ENCODE measurements around the gene ATP23. TPM values are rescaled to one million over a fixed set of nuclear protein-coding genes. Genes with fewer than 3 reads are reported as not detected.

Gene ATP23
- total and polyA plus RNA-seq, 2 donors (not counting 3 experiments of a cell fraction or from before 2014, with no cell fraction given): 5.9 to 9.0 TPM

- intact Hi-C loops (cut with micrococcal nuclease): no loop called here
- no peak for FAIRE-seq
Observed at GRCh38 chr12:57990241-57990883, 49.0 kb downstream of the ATP23 start.

More at GRCh38 chr12:57990241-57990883, 49.0 kb downstream of the ATP23 start:
- Histone ChIP-seq H3K79me2 (ENCODE audit: control insufficient read depth, insufficient read depth, low read length) (no peaks in the 10 kb centered on the region), H3K9me3 (replicated peaks; ENCODE audit: control insufficient read depth, insufficient read depth, low read length) (no peaks in the 10 kb centered on the region), H3K4me3 (replicated peaks in 1 of 3; ENCODE audit: insufficient read depth in 1 of 3, low read depth in 1 of 3, low read length in 3 of 3) (no peak overlapping the region), H3K9ac (replicated peaks; ENCODE audit: extremely low read depth, insufficient read depth, low read length) (no peak overlapping the region), H3K4me1 (ENCODE audit: control insufficient read depth, extremely low read depth, insufficient read depth, low read length) (no peaks in the 10 kb centered on the region), H2AFZ (ENCODE audit: low read depth, low read length) (no peak overlapping the region), H3K36me3 (ENCODE audit: control insufficient read depth in 2 of 2, extremely low read depth in 1 of 2, insufficient read depth in 2 of 2, low read length in 2 of 2) (no peaks in the 10 kb centered on the region), H3K27me3 (ENCODE audit: control insufficient read depth in 2 of 2, insufficient read depth in 2 of 2, low read length in 2 of 2) (peaks cover 0 to 3% of the 10 kb centered on the region in 2 experiments), H3K27ac (ENCODE audit: insufficient read depth, low read depth, low read length) (no peak overlapping the region), H4K20me1 (replicated peaks; ENCODE audit: control insufficient read depth, extremely low read depth, insufficient read depth, low read length) (no peaks in the 10 kb centered on the region), H3K4me2 (ENCODE audit: insufficient read depth, low read length) (no peak overlapping the region), H3K9me1 (replicated peaks; ENCODE audit: control insufficient read depth, extremely low read depth, insufficient read depth, low read length) (no peaks in the 10 kb centered on the region)
- POLR2A ChIA-PET: no interaction called here
- CTCF ChIA-PET: no interaction called here
- no TSS peak for BruUV-seq (replicated peaks)
- dilution Hi-C loops (cut with MboI; ENCODE audit: extremely low pct_ligation_motif_present, low sequenced_read_pairs): no loop called here
- TF ChIP-seq GATA2 (IDR thresholded peaks at IDR 0.05; ENCODE audit: insufficient read depth, insufficient read length, low read depth, low read length): no peak
- TF ChIP-seq MYC (IDR thresholded peaks at IDR 0.05; ENCODE audit: low read depth, low read length): no peak
- TF ChIP-seq, protein P1, sequence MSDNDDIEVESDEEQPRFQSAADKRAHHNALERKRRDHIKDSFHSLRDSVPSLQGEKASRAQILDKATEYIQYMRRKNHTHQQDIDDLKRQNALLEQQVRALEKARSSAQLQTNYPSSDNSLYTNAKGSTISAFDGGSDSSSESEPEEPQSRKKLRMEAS (IDR thresholded peaks at IDR 0.05; ENCODE audit: insufficient read depth, insufficient read length): no peak
- TF ChIP-seq POLR2AphosphoS5 (IDR thresholded peaks at IDR 0.05; ENCODE audit: insufficient read depth, low read depth, low read length): no peak
- TF ChIP-seq EZH2 (IDR thresholded peaks at IDR 0.05; ENCODE audit: borderline replicate concordance, low read depth, low read length, severe bottlenecking): no peak
- no peak for TF ChIP-seq FOS (IDR thresholded peaks at IDR 0.05; ENCODE audit: borderline replicate concordance, insufficient read depth, low read length)
- no peak for TF ChIP-seq JUN (IDR thresholded peaks at IDR 0.05; ENCODE audit: borderline replicate concordance, insufficient read depth, insufficient read length, low read depth)
- TF ChIP-seq, protein P2, sequence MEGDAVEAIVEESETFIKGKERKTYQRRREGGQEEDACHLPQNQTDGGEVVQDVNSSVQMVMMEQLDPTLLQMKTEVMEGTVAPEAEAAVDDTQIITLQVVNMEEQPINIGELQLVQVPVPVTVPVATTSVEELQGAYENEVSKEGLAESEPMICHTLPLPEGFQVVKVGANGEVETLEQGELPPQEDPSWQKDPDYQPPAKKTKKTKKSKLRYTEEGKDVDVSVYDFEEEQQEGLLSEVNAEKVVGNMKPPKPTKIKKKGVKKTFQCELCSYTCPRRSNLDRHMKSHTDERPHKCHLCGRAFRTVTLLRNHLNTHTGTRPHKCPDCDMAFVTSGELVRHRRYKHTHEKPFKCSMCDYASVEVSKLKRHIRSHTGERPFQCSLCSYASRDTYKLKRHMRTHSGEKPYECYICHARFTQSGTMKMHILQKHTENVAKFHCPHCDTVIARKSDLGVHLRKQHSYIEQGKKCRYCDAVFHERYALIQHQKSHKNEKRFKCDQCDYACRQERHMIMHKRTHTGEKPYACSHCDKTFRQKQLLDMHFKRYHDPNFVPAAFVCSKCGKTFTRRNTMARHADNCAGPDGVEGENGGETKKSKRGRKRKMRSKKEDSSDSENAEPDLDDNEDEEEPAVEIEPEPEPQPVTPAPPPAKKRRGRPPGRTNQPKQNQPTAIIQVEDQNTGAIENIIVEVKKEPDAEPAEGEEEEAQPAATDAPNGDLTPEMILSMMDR (IDR thresholded peaks at IDR 0.05; ENCODE audit: extremely low read depth in 1 of 2, insufficient read depth in 1 of 2, low read depth in 1 of 2, low read length in 2 of 2): no peak
- no peak for TF ChIP-seq POLR2A (IDR thresholded peaks at IDR 0.05; ENCODE audit: low read depth, low read length)
- DNase-seq (ENCODE audit: low read depth, low spot score): no peak

Data from endothelial cell of umbilical vein (primary cell).